Keratinocyte (primary cell): ENCODE data around the gene TP73. TPM values are rescaled to one million over a fixed set of nuclear protein-coding genes. Genes with fewer than 3 reads are reported as not detected.

Experiments used
- DNase-seq: peaks from one replicate; pipeline ENCODE4 v3.0.0-alpha.2; 2011; ENCODE audit warnings: low read depth, missing footprints, low spot score
- FAIRE-seq: peaks from 2 replicates; lab custom pipeline; 2011; peaks lifted over from hg19 to GRCh38; lab: Jason Lieb, UNC
- H2AFZ ChIP-seq: 2 replicates; pipeline ENCODE4 v1.6.0; 2012; ENCODE audit warnings: low read length, control low read depth, inconsistent platforms; ENCODE audit not compliant: control insufficient read depth
- H3K27ac ChIP-seq: 2 replicates; pipeline ENCODE4 v1.5.1; 2011; ENCODE audit warnings: low read length; ENCODE audit not compliant: control insufficient read depth, insufficient read depth
- H3K27me3 ChIP-seq: 3 replicates; pipeline ENCODE4 v1.6.0; 2011; ENCODE audit warnings: low read length; ENCODE audit not compliant: control insufficient read depth, insufficient read depth; ENCODE audit errors: extremely low read depth
- H3K36me3 ChIP-seq, 2 experiments: 2 replicates in 1 of 2; 3 replicates in 1 of 2; pipeline ENCODE4 v1.5.1; 2011; ENCODE audit warnings: low read length in 2 of 2, mild to moderate bottlenecking in 1 of 2; ENCODE audit not compliant: control insufficient read depth in 2 of 2, insufficient read depth in 2 of 2; ENCODE audit errors: extremely low read depth in 1 of 2
- H3K4me1 ChIP-seq: 3 replicates; pipeline ENCODE4 v1.5.1; 2011; ENCODE audit warnings: low read length; ENCODE audit not compliant: control insufficient read depth, insufficient read depth; ENCODE audit errors: extremely low read depth
- H3K4me2 ChIP-seq: 3 replicates; pipeline ENCODE4 v1.6.0; 2011; ENCODE audit warnings: low read depth, low read length; ENCODE audit not compliant: control insufficient read depth, insufficient read depth; ENCODE audit errors: extremely low read depth
- H3K4me3 ChIP-seq, 3 experiments: fragments of 200-600 bp in 1 of 3; sonication (generic) in 1 of 3; 2 replicates in 2 of 3; 3 replicates in 1 of 3; pipeline ENCODE4 v1.5.1; 2011 to 2016; ENCODE audit warnings: low read length in 3 of 3, mild to moderate bottlenecking in 3 of 3, control low read depth in 2 of 3, inconsistent platforms in 1 of 3, low read depth in 1 of 3, mixed read lengths in 1 of 3, mixed run types in 1 of 3, moderate library complexity in 1 of 3; ENCODE audit not compliant: control insufficient read depth in 2 of 3, insufficient read depth in 2 of 3; ENCODE audit errors: extremely low read depth in 1 of 3
- H3K79me2 ChIP-seq: 2 replicates; pipeline ENCODE4 v1.6.0; 2012; ENCODE audit warnings: low read length; ENCODE audit not compliant: control insufficient read depth, insufficient read depth
- H3K9ac ChIP-seq: 3 replicates; pipeline ENCODE4 v1.6.0; 2011; ENCODE audit warnings: low read length; ENCODE audit not compliant: control insufficient read depth, insufficient read depth; ENCODE audit errors: extremely low read depth
- H3K9me1 ChIP-seq: 3 replicates; pipeline ENCODE4 v1.6.0; 2011; ENCODE audit warnings: low read length; ENCODE audit not compliant: control insufficient read depth, insufficient read depth; ENCODE audit errors: extremely low read depth
- H3K9me3 ChIP-seq: 2 replicates; pipeline ENCODE4 v1.5.1; 2012; ENCODE audit warnings: low read depth, low read length; ENCODE audit not compliant: control insufficient read depth
- H4K20me1 ChIP-seq: 3 replicates; pipeline ENCODE4 v1.6.0; 2011; ENCODE audit warnings: low read length; ENCODE audit not compliant: control insufficient read depth, insufficient read depth; ENCODE audit errors: extremely low read depth
- CTCF ChIP-seq, 3 experiments: IDR thresholded peaks in 1 of 3; conservative IDR thresholded peaks in 1 of 3; optimal IDR thresholded peaks in 1 of 3; 2 replicates in 2 of 3; 3 replicates in 1 of 3; pipeline versions ENCODE3 to v1.5.1; 2011; ENCODE audit warnings: low read length in 3 of 3, mild to moderate bottlenecking in 3 of 3, moderate library complexity in 2 of 3, control low read depth in 1 of 3, inconsistent platforms in 1 of 3; ENCODE audit not compliant: insufficient read depth in 2 of 3; ENCODE audit errors: extremely low read depth in 1 of 3
- EZH2 ChIP-seq: IDR thresholded peaks from one replicate; pipeline ENCODE4 v1.6.1; 2012; ENCODE audit warnings: inconsistent platforms, mild to moderate bottlenecking, low read length, moderate library complexity
- dilution Hi-C: fragments of 300-500 bp; cut with MboI; formaldehyde crosslinking; loops from one replicate; pipeline ENCODE4 v1.7.0; 2020; ENCODE audit warnings: low sequenced_read_pairs; ENCODE audit not compliant: extremely low pct_ligation_motif_present
- polyA plus RNA-seq, 5 experiments: library from polyadenylated mRNA; depleted of rRNA in 3 of 5; stranded (reverse) in 3 of 5; stranded (forward) in 1 of 5; unstranded in 1 of 5; fragments of >200 nt; gene quantifications; 1 replicate in 1 of 5; 2 replicates in 3 of 5; 3 replicates in 1 of 5; pipeline versions ENCODE4 v1.2.1 to v1.2.3, GENCODE V29; 2011 to 2012; ENCODE audit warnings: missing spikeins in 2 of 5, low read depth in 1 of 5, low replicate concordance in 1 of 5

The TP73 gene
- polyA plus RNA-seq, 1 donor (not counting 4 experiments of a cell fraction or from before 2014, with no cell fraction given), result 0.14 TPM

GRCh38 chr1:3612123-3612522 lies 40.2 kb upstream of the TP73 start:
- no peaks in the 10 kb centered on the region for H4K20me1 ChIP-seq
- H3K4me2 ChIP-seq, result no peak overlapping the region
- H2AFZ ChIP-seq, result no peak overlapping the region
- DNase-seq (no peak), FAIRE-seq (no peak)
- no peak overlapping the region for H3K4me3 ChIP-seq
- H3K27ac ChIP-seq, result no peak overlapping the region
- H3K36me3 ChIP-seq, result no peaks in the 10 kb centered on the region
- H3K9me3 ChIP-seq, result no peaks in the 10 kb centered on the region
- dilution Hi-C loops, result no loop called here
- TF ChIP-seq EZH2 (peak; percentile 48), CTCF (optimal IDR thresholded peaks at IDR 0.05 in 1 of 3, IDR thresholded peaks at IDR 0.05 in 1 of 3, conservative IDR thresholded peaks at IDR 0.05 in 1 of 3; ENCODE audit: extremely low read depth in 1 of 3, insufficient read depth in 2 of 3, low read length in 3 of 3) (no peak)
- no peaks in the 10 kb centered on the region for H3K79me2 ChIP-seq
- no peaks in the 10 kb centered on the region for H3K9me1 ChIP-seq
- H3K9ac ChIP-seq, result no peak overlapping the region
- peaks cover 27% of the 10 kb centered on the region for H3K27me3 ChIP-seq
- peaks cover 8% of the 10 kb centered on the region for H3K4me1 ChIP-seq

- dilution Hi-C loops, result no loop called here
- no peak overlapping the region for H3K4me2 ChIP-seq
Observed at GRCh38 chr1:3614755-3615742, 37.3 kb upstream of the TP73 start.

More at GRCh38 chr1:3614755-3615742, 37.3 kb upstream of the TP73 start:
- TF ChIP-seq EZH2 (no peak), CTCF (optimal IDR thresholded peaks at IDR 0.05 in 1 of 3, IDR thresholded peaks at IDR 0.05 in 1 of 3, conservative IDR thresholded peaks at IDR 0.05 in 1 of 3; ENCODE audit: extremely low read depth in 1 of 3, insufficient read depth in 2 of 3, low read length in 3 of 3) (peak; percentile 61 to 88 (median 74))
- no peaks in the 10 kb centered on the region for H3K9me3 ChIP-seq
- no peak overlapping the region for H3K4me3 ChIP-seq
- no peak overlapping the region for H3K9ac ChIP-seq
- H3K4me1 ChIP-seq, result peaks cover 8% of the 10 kb centered on the region
- peak; percentile 23 for FAIRE-seq
- peaks cover 16% of the 10 kb centered on the region for H3K27me3 ChIP-seq
- no peaks in the 10 kb centered on the region for H3K9me1 ChIP-seq
- no peak overlapping the region for H2AFZ ChIP-seq
- H3K79me2 ChIP-seq, result no peaks in the 10 kb centered on the region
- no peaks in the 10 kb centered on the region for H3K36me3 ChIP-seq
- no peak overlapping the region for H3K27ac ChIP-seq
- no peaks in the 10 kb centered on the region for H4K20me1 ChIP-seq
- DNase-seq, result no peak
